ENCODE measurements around the gene ERGIC2. TPM values are rescaled to one million over a fixed set of nuclear protein-coding genes. Genes with fewer than 3 reads are reported as not detected.
A peak's percentile ranks its signal among the peaks of the same experiment; 100 is the strongest.

Gene ERGIC2
- total and polyA plus RNA-seq, 9 of the 15 experiments (the other 6 are each of a cell fraction or from before 2014, with no cell fraction given), result 24.1 to 180 (median 75.7) TPM

GRCh38 chr12:29374012-29374411, 7.0 kb downstream of the ERGIC2 start:
- ChIA-PET POLR2A (no interaction called here), CTCF (ENCODE audit: low intra/inter-chr PET ratio) (no interaction called here)
- DNase-seq (ENCODE audit: extremely low read depth in 1 of 4, low spot score in 3 of 4) (peak in 1 of 4 experiments; percentile 7), ATAC-seq (peak; percentile 71), FAIRE-seq (no peak)
- Histone ChIP-seq H3K9ac (ENCODE audit: insufficient read depth in 1 of 2, low read depth in 2 of 2, low read length in 2 of 2) (no peak overlapping the region), H3K9me3 (replicated peaks; ENCODE audit: control insufficient read depth, insufficient read depth, low read depth, low read length) (no peaks in the 10 kb centered on the region), H3K4me3 (no peak overlapping the region), H3K4me1 (replicated peaks in 1 of 2; ENCODE audit: control insufficient read depth in 2 of 2, insufficient read depth in 2 of 2, low read length in 2 of 2) (peaks cover 0 to 5% of the 10 kb centered on the region in 2 experiments; a peak in 2 of 5 replicates), H3K27ac (ENCODE audit: extremely low read depth, low read depth, low read length) (no peak overlapping the region), H3K79me2 (ENCODE audit: control insufficient read depth, insufficient read depth, low read length) (peaks cover 70% of the 10 kb centered on the region), H4K20me1 (replicated peaks; ENCODE audit: control insufficient read depth, insufficient read depth, low read length) (no peaks in the 10 kb centered on the region; the same call in 1 of the 2 replicates), H3K27me3 (ENCODE audit: control insufficient read depth in 2 of 2, insufficient read depth in 2 of 2, low read length in 2 of 2) (no peaks in the 10 kb centered on the region), H3K4me2 (ENCODE audit: insufficient read depth, low read length) (no peak overlapping the region), H2AFZ (ENCODE audit: low read depth, low read length) (no peak overlapping the region), H3K36me3 (ENCODE audit: control insufficient read depth, insufficient read depth, low read length) (peaks cover 43% of the 10 kb centered on the region; the same call in 2 of the 3 replicates), H3K9me1 (ENCODE audit: control insufficient read depth, insufficient read depth, low read length) (no peaks in the 10 kb centered on the region)
- BruUV-seq (replicated peaks), result no TSS peak
- intact Hi-C loops (cut with micrococcal nuclease) (no loop called here), in situ Hi-C loops (cut with MboI) (no loop called here)
- 0 out of 2 replicates have a peak, but pooled peaks have one; percentile 5 for TF ChIP-seq CBFA2T3 (IDR thresholded peaks at IDR 0.05)
- no peak for TF ChIP-seq ZKSCAN1 (IDR thresholded peaks at IDR 0.05; ENCODE audit: low read depth, low read length)
- TF ChIP-seq HMBOX1 (IDR thresholded peaks at IDR 0.05), result 0 out of 2 replicates have a peak, but pooled peaks have one; percentile 31
- no peak for TF ChIP-seq DNMT1 (IDR thresholded peaks at IDR 0.05)
- TF ChIP-seq XRCC4 (IDR thresholded peaks at IDR 0.05; ENCODE audit: extremely low read depth, insufficient read depth, insufficient read length), result no peak
- TF ChIP-seq MXD1 (CRISPR knock-in tag; IDR thresholded peaks at IDR 0.05; ENCODE audit: borderline replicate concordance, poor library complexity, severe bottlenecking), result no peak
- WGBS (ENCODE audit: insufficient coverage, low coverage, missing lambda C conversion rate), result 36% methylated on average over 2 of the region's 2 CpGs
